ENCODE data around the gene EXD3. TPM values are rescaled to one million over a fixed set of nuclear protein-coding genes. Genes with fewer than 3 reads are reported as not detected.

Gene EXD3
- polyA plus RNA-seq, 1 of the 3 experiments (the other 2 are of a cell fraction): 11.5 TPM

GRCh38 chr9:137411645-137412380, 11.1 kb downstream of the EXD3 start (continued):
- TF ChIP-seq REST (IDR thresholded peaks at IDR 0.05; ENCODE audit: low read depth, low read length): 0 out of 2 replicates have a peak, but pooled peaks have one; percentile 20
- no peak for TF ChIP-seq CHD2 (IDR thresholded peaks at IDR 0.05; ENCODE audit: low read length, partially characterized antibody)
- TF ChIP-seq JUND (IDR thresholded peaks at IDR 0.05): peak; percentile 72; the same call in 1 of the 2 replicates
- no peak for TF ChIP-seq TAF1 (IDR thresholded peaks at IDR 0.05; ENCODE audit: borderline replicate concordance, low read depth, low read length)
- peak; percentile 85 for TF ChIP-seq FOSL2 (IDR thresholded peaks at IDR 0.05; ENCODE audit: borderline replicate concordance, low read depth)
- peak; percentile 84 for TF ChIP-seq TEAD4 (IDR thresholded peaks at IDR 0.05; ENCODE audit: borderline replicate concordance, insufficient read depth)
- peak; percentile 46; the same call in 1 of the 2 replicates for TF ChIP-seq USF1 (IDR thresholded peaks at IDR 0.05; ENCODE audit: borderline replicate concordance, low read depth)

- no peaks in the 10 kb centered on the region for H3K27me3 ChIP-seq (ENCODE audit: insufficient read depth)
- no peaks in the 10 kb centered on the region for H3K9me3 ChIP-seq
- WGBS (ENCODE audit: low lambda C conversion rate): 60% methylated on average over 5 of the region's 17 CpGs
- no peaks in the 10 kb centered on the region for H3K9me2 ChIP-seq
- DNase-seq: no peak
- H2AFZ ChIP-seq (ENCODE audit: low read depth): no peak overlapping the region
- CTCF ChIA-PET: interaction anchor here (1.8 kb wide), 1 partner anchor 125 kb away, joined by 4 read pairs; no protein-coding TSS in a partner anchor
- H3K4me2 ChIP-seq: peak overlapping the region; percentile 57; the same call in 1 of the 2 replicates
- peaks cover 7 to 19% of the 10 kb centered on the region in 2 experiments; a peak in 3 of 4 replicates for H3K4me1 ChIP-seq (ENCODE audit: control insufficient read depth in 1 of 2, insufficient read depth in 2 of 2, low read depth in 1 of 2, low read length in 1 of 2)
- peaks cover 15% of the 10 kb centered on the region; the same call in 1 of the 2 replicates for H3K79me2 ChIP-seq (ENCODE audit: insufficient read depth)
- H3F3A ChIP-seq (replicated peaks; ENCODE audit: insufficient read depth): peaks cover 15% of the 10 kb centered on the region
- TF ChIP-seq PBX3 (IDR thresholded peaks at IDR 0.05): no peak
- no peak overlapping the region for H3K27ac ChIP-seq (ENCODE audit: low read depth in 2 of 2, low read length in 1 of 2)
- no peak overlapping the region for H3K4me3 ChIP-seq (ENCODE audit: low read depth in 2 of 2, low read length in 1 of 2)
- H4K20me1 ChIP-seq (ENCODE audit: insufficient read depth): 0 out of 2 replicates have a peak, but pooled peaks cover 4% of the 10 kb centered on the region
- H3K36me3 ChIP-seq (replicated peaks in 1 of 2; ENCODE audit: control insufficient read depth in 1 of 2, insufficient read depth in 2 of 2, low read length in 1 of 2): no peaks in the 10 kb centered on the region
- POLR2A ChIA-PET: interaction anchor here (1.2 kb wide), 1 partner anchor 11 kb away, joined by 3 read pairs; no protein-coding TSS in a partner anchor
- H3K9ac ChIP-seq: no peak overlapping the region
Measured at GRCh38 chr9:137411260-137411644, 11.7 kb downstream of the EXD3 start.

Measured in SK-N-SH (cell line).